ENCODE data around the gene GNAO1. TPM values are rescaled to one million over a fixed set of nuclear protein-coding genes. Genes with fewer than 3 reads are reported as not detected.

Gene GNAO1
- total and polyA plus RNA-seq, 9 of the 15 experiments (the other 6 are each of a cell fraction or from before 2014, with no cell fraction given): 0.07 to 0.42 (median 0.08) TPM; not detected in 5

GRCh38 chr16:56312028-56312300, 120.7 kb downstream of the GNAO1 start:
- no peak overlapping the region for H2AFZ ChIP-seq (ENCODE audit: low read depth, low read length)
- no peak for ATAC-seq
- H3K27me3 ChIP-seq (ENCODE audit: control insufficient read depth in 2 of 2, insufficient read depth in 2 of 2, low read length in 2 of 2): peaks cover 0 to 52% of the 10 kb centered on the region in 2 experiments; a peak in 3 of 5 replicates
- no peak overlapping the region for H3K9ac ChIP-seq (ENCODE audit: insufficient read depth in 1 of 2, low read depth in 2 of 2, low read length in 2 of 2)
- no peaks in the 10 kb centered on the region for H3K9me3 ChIP-seq (replicated peaks; ENCODE audit: control insufficient read depth, insufficient read depth, low read depth, low read length)
- H3K79me2 ChIP-seq (ENCODE audit: control insufficient read depth, insufficient read depth, low read length): no peaks in the 10 kb centered on the region
- DNase-seq (ENCODE audit: extremely low read depth in 1 of 4, low spot score in 3 of 4): no peak
- no peak for FAIRE-seq
- WGBS (ENCODE audit: insufficient coverage, low coverage, missing lambda C conversion rate): 42% methylated on average over 11 of the region's 11 CpGs
- H3K27ac ChIP-seq (ENCODE audit: extremely low read depth, low read depth, low read length): no peak overlapping the region
- in situ Hi-C loops (cut with MboI) (loop anchor here (10.0 kb wide), 1 partner anchor 597 kb away; no protein-coding TSS in a partner anchor), intact Hi-C loops (cut with micrococcal nuclease) (loop anchor here (10.0 kb wide), 1 partner anchor 107 kb away; no protein-coding TSS in a partner anchor)
- H3K4me2 ChIP-seq (ENCODE audit: insufficient read depth, low read length): no peak overlapping the region
- H3K36me3 ChIP-seq (ENCODE audit: control insufficient read depth, insufficient read depth, low read length): no peaks in the 10 kb centered on the region
- BruUV-seq (replicated peaks): no TSS peak
- POLR2A ChIA-PET: interaction anchor here (0.7 kb wide), 1 partner anchor 31 kb away, joined by 3 read pairs; no protein-coding TSS in a partner anchor
- H3K4me3 ChIP-seq: no peak overlapping the region
- H3K4me1 ChIP-seq (replicated peaks in 1 of 2; ENCODE audit: control insufficient read depth in 2 of 2, insufficient read depth in 2 of 2, low read length in 2 of 2): peaks cover 0 to 11% of the 10 kb centered on the region in 2 experiments; a peak in 2 of 5 replicates
- no peaks in the 10 kb centered on the region for H4K20me1 ChIP-seq (replicated peaks; ENCODE audit: control insufficient read depth, insufficient read depth, low read length)
- H3K9me1 ChIP-seq (ENCODE audit: control insufficient read depth, insufficient read depth, low read length): no peaks in the 10 kb centered on the region
- CTCF ChIA-PET (ENCODE audit: low intra/inter-chr PET ratio): no interaction called here
- TF ChIP-seq THAP12 (CRISPR knock-in tag; IDR thresholded peaks at IDR 0.05): no peak
- TF ChIP-seq KDM1A (IDR thresholded peaks at IDR 0.05): no peak
- no peak for TF ChIP-seq MED1 (CRISPR knock-in tag; IDR thresholded peaks at IDR 0.05; ENCODE audit: borderline replicate concordance)
- no peak for TF ChIP-seq ZNF583 (CRISPR knock-in tag; IDR thresholded peaks at IDR 0.05)
- TF ChIP-seq ZNF518B (CRISPR knock-in tag; IDR thresholded peaks at IDR 0.05): no peak
- TF ChIP-seq ZNF175 (CRISPR knock-in tag; IDR thresholded peaks at IDR 0.05; ENCODE audit: low read depth): no peak
- no peak for TF ChIP-seq ZC3H4 (CRISPR knock-in tag; IDR thresholded peaks at IDR 0.05; ENCODE audit: borderline replicate concordance)
- no peak for TF ChIP-seq MAFF (IDR thresholded peaks at IDR 0.05; ENCODE audit: low read length)
- no peak for TF ChIP-seq DNMT1 (IDR thresholded peaks at IDR 0.05)
- no peak for TF ChIP-seq FOXO4 (CRISPR knock-in tag; IDR thresholded peaks at IDR 0.05)
- TF ChIP-seq NFYB (IDR thresholded peaks at IDR 0.05; ENCODE audit: extremely low read depth, insufficient read length): no peak
- no peak for TF ChIP-seq COPS2 (conservative IDR thresholded peaks at IDR 0.05)
- no peak for TF ChIP-seq ZFPM2 (CRISPR knock-in tag; IDR thresholded peaks at IDR 0.05)
- no peak for TF ChIP-seq ZNF76 (CRISPR knock-in tag; IDR thresholded peaks at IDR 0.05; ENCODE audit: borderline replicate concordance)
- TF ChIP-seq POLR3G (IDR thresholded peaks at IDR 0.05; ENCODE audit: extremely low read depth, insufficient read length, insufficient replicate concordance): no peak
- no peak for TF ChIP-seq TAF7 (tag; IDR thresholded peaks at IDR 0.05)
- TF ChIP-seq ZNF212 (CRISPR knock-in tag; IDR thresholded peaks at IDR 0.05): no peak
